Epithelial cell of proximal tubule (primary cell): ENCODE measurements around the gene RAPGEF5. TPM values are rescaled to one million over a fixed set of nuclear protein-coding genes. Genes with fewer than 3 reads are reported as not detected.

ENCODE experiments used
- DNase-seq: peaks from one replicate; pipeline ENCODE4 v3.0.0-alpha.2; 2011; ENCODE audit warnings: low read depth
- H3K4me3 ChIP-seq: 2 replicates; pipeline ENCODE4 v1.5.1; 2011; ENCODE audit warnings: low read depth, mild to moderate bottlenecking, low read length
- CTCF ChIP-seq: conservative IDR thresholded peaks from 2 replicates; pipeline ENCODE4 v1.5.1; 2012; ENCODE audit warnings: low read depth, mild to moderate bottlenecking, low read length
- total RNA-seq: library from RNA; depleted of rRNA; stranded (reverse); fragments of >200 nt; gene quantifications from 2 replicates; pipeline ENCODE4 v1.2.3, GENCODE V29; 2015

Gene RAPGEF5
- total RNA-seq, 1 donor from 2014 or later = 8.3 TPM

GRCh38 chr7:22371878-22372277 lies 14.9 kb upstream of the RAPGEF5 start:
- no peak for DNase-seq
- no peak overlapping the region for H3K4me3 ChIP-seq
- TF ChIP-seq CTCF = no peak

GRCh38 chr7:22364900-22365299 lies 7.9 kb upstream of the RAPGEF5 start:
- no peak overlapping the region for H3K4me3 ChIP-seq
- no peak for DNase-seq
- TF ChIP-seq CTCF = no peak

- no peak for DNase-seq
- TF ChIP-seq CTCF = no peak
- H3K4me3 ChIP-seq = no peak overlapping the region
Observed at GRCh38 chr7:22363756-22364422, 6.9 kb upstream of the RAPGEF5 start.

- DNase-seq = no peak
- no peak overlapping the region for H3K4me3 ChIP-seq
- TF ChIP-seq CTCF = no peak
Observed at GRCh38 chr7:22361795-22362194, 4.8 kb upstream of the RAPGEF5 start.

- TF ChIP-seq CTCF = no peak
- H3K4me3 ChIP-seq = no peak overlapping the region
- no peak for DNase-seq
Observed at GRCh38 chr7:22361320-22361719, 4.4 kb upstream of the RAPGEF5 start.

GRCh38 chr7:22358820-22359697 lies 2.1 kb upstream of the RAPGEF5 start:
- no peak for DNase-seq
- TF ChIP-seq CTCF = no peak

More at GRCh38 chr7:22358820-22359697, 2.1 kb upstream of the RAPGEF5 start:
- no peak overlapping the region for H3K4me3 ChIP-seq
